HG02840 (cell line): ENCODE results near the gene SH2D1A.

ENCODE experiments used
- ATAC-seq: cut with Tn5 transposase; IDR thresholded peaks from one replicate; pipeline ENCODE4 v1.9.1; 2021; ENCODE audit warnings: mild to moderate bottlenecking, moderate library complexity, moderate number of reproducible peaks; ENCODE audit not compliant: unreplicated experiment, low FRiP score

The SH2D1A gene

GRCh38 chrX:124415115-124415800 is 68.9 kb downstream of the SH2D1A start:
- no peak for ATAC-seq

GRCh38 chrX:124421898-124422655 is 75.7 kb downstream of the SH2D1A start:
- no peak for ATAC-seq
